Measurements from ENCODE around the gene TMPRSS4. TPM values are rescaled to one million over a fixed set of nuclear protein-coding genes. Genes with fewer than 3 reads are reported as not detected.

TMPRSS4 gene
- total RNA-seq, 3 donors from 2014 or later: 0.98 TPM; not detected in 2

- H3K4me3 ChIP-seq: no peak overlapping the region
- no peak for TF ChIP-seq CTCF (IDR thresholded peaks at IDR 0.05)
- no peak for TF ChIP-seq POLR2AphosphoS5 (IDR thresholded peaks at IDR 0.05)
- TF ChIP-seq POLR2A (IDR thresholded peaks at IDR 0.05): no peak
- no peaks in the 10 kb centered on the region for H3K36me3 ChIP-seq
- intact Hi-C loops (cut with DNase I; ENCODE audit: low total_unique reads): no loop called here
- no peaks in the 10 kb centered on the region for H3K9me3 ChIP-seq
- no peak overlapping the region for H3K27ac ChIP-seq
- DNase-seq (ENCODE audit: low spot score in 2 of 2): no peak
- H3K27me3 ChIP-seq: peaks cover 0 to 4% of the 10 kb centered on the region in 2 donors
- H3K4me1 ChIP-seq: no peaks in the 10 kb centered on the region
Measured at GRCh38 chr11:118112711-118113430, 36.0 kb downstream of the TMPRSS4 start.

- no peak for DNase-seq (ENCODE audit: low spot score in 2 of 2)
- Histone ChIP-seq H3K4me1 (no peaks in the 10 kb centered on the region), H3K27ac (no peak overlapping the region), H3K4me3 (no peak overlapping the region), H3K36me3 (no peaks in the 10 kb centered on the region), H3K9me3 (no peaks in the 10 kb centered on the region), H3K27me3 (peaks cover 0 to 4% of the 10 kb centered on the region in 2 donors)
- TF ChIP-seq CTCF (IDR thresholded peaks at IDR 0.05) (no peak), POLR2AphosphoS5 (IDR thresholded peaks at IDR 0.05) (no peak), POLR2A (IDR thresholded peaks at IDR 0.05) (no peak)
- intact Hi-C loops (cut with DNase I; ENCODE audit: low total_unique reads): no loop called here
Measured at GRCh38 chr11:118114266-118114665, 37.4 kb downstream of the TMPRSS4 start.

- Histone ChIP-seq H3K4me3 (no peak overlapping the region), H3K9me3 (no peaks in the 10 kb centered on the region), H3K27ac (no peak overlapping the region), H3K27me3 (peaks cover 0 to 4% of the 10 kb centered on the region in 2 donors), H3K36me3 (no peaks in the 10 kb centered on the region), H3K4me1 (no peaks in the 10 kb centered on the region)
- no peak for TF ChIP-seq POLR2A (IDR thresholded peaks at IDR 0.05)
- TF ChIP-seq CTCF (IDR thresholded peaks at IDR 0.05): no peak
- TF ChIP-seq POLR2AphosphoS5 (IDR thresholded peaks at IDR 0.05): no peak
- intact Hi-C loops (cut with DNase I; ENCODE audit: low total_unique reads): no loop called here
- DNase-seq (ENCODE audit: low spot score in 2 of 2): no peak
Measured at GRCh38 chr11:118115048-118115447, 38.2 kb downstream of the TMPRSS4 start.

DNA sequence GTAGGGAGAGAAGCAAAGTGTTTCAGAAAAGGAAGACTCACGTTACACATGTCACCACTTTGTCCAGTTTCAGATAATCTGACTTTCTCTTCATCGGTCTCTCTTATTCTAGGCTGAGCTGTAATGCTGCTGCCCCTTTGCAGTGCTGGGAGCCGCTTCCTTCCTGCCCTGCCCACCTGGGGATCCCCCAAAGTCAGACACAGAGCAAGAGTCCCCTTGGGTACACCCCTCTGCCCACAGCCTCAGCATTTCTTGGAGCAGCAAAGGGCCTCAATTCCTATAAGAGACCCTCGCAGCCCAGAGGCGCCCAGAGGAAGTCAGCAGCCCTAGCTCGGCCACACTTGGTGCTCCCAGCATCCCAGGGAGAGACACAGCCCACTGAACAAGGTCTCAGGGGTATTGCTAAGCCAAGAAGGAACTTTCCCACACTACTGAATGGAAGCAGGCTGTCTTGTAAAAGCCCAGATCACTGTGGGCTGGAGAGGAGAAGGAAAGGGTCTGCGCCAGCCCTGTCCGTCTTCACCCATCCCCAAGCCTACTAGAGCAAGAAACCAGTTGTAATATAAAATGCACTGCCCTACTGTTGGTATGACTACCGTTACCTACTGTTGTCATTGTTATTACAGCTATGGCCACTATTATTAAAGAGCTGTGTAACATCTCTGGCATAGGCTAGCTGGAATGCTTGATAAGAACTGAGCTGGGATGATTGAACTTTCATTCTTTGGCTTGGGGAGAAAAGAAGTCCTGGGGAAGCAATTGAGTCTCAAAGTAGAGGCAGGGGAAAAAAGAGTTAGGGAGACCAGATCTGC is 41.1 kb downstream of the TMPRSS4 start:
- Histone ChIP-seq H3K4me3 (no peak overlapping the region), H3K27me3 (peaks cover 0 to 4% of the 10 kb centered on the region in 2 donors), H3K9me3 (no peaks in the 10 kb centered on the region), H3K4me1 (no peaks in the 10 kb centered on the region), H3K36me3 (no peaks in the 10 kb centered on the region), H3K27ac (no peak overlapping the region)
- no peak for DNase-seq (ENCODE audit: low spot score in 2 of 2)
- intact Hi-C loops (cut with DNase I; ENCODE audit: low total_unique reads): no loop called here
- TF ChIP-seq CTCF (IDR thresholded peaks at IDR 0.05): no peak
- TF ChIP-seq POLR2AphosphoS5 (IDR thresholded peaks at IDR 0.05): no peak
- no peak for TF ChIP-seq POLR2A (IDR thresholded peaks at IDR 0.05)

GRCh38 chr11:118120793-118121192 is 43.9 kb downstream of the TMPRSS4 start:
- TF ChIP-seq POLR2A (IDR thresholded peaks at IDR 0.05) (no peak), POLR2AphosphoS5 (IDR thresholded peaks at IDR 0.05) (no peak), CTCF (IDR thresholded peaks at IDR 0.05) (no peak)
- Histone ChIP-seq H3K9me3 (no peaks in the 10 kb centered on the region), H3K36me3 (no peaks in the 10 kb centered on the region), H3K27me3 (peaks cover 0 to 4% of the 10 kb centered on the region in 2 donors), H3K4me1 (no peaks in the 10 kb centered on the region), H3K4me3 (no peak overlapping the region), H3K27ac (no peak overlapping the region)
- no peak for DNase-seq (ENCODE audit: low spot score in 2 of 2)
- intact Hi-C loops (cut with DNase I; ENCODE audit: low total_unique reads): no loop called here

Measured in breast epithelium (tissue), 4 donors.